NCI-H146 treated with DMSO at 0.1 percent for 48 hours (cell line): ENCODE data around the gene SATB2.

Experiments used
- DNase-seq: peaks from one replicate; lab custom pipeline; 2025; ENCODE audit not compliant: unreplicated experiment; lab: John Stamatoyannopoulos, UW

The SATB2 gene

GRCh38 chr2:199457147-199458008, at the start of gene SATB2:
Gene SATB2, minus strand, starts transcription at chr2:199457939. Its CDS starts 1,902 bp downstream, at chr2:199456037.
- peak; percentile 6 for DNase-seq

- DNase-seq = no peak
Observed at GRCh38 chr2:199505755-199506403, 48.1 kb upstream of the SATB2 start.

DNA sequence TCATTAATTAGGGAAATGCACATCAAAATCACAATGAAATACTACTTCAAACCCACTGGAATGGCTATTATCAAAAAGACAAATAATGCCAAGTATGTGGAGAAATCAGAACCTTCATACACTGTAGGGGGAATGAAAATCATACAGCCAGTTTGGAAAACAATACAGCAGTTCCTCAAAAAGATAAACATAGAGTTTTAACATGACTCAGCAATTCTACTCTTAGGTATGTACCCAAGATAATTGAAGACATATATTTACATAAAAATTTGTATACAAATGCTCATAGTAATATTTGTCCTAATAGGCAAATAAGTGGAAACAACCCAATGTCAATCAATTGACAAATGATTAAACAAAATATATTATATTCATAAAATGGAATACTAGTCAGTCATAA, 45.4 kb upstream of the SATB2 start:
- no peak for DNase-seq

- DNase-seq = no peak
Observed at GRCh38 chr2:199499005-199499404, 41.3 kb upstream of the SATB2 start.

- DNase-seq = no peak
Observed at GRCh38 chr2:199495147-199495546, 37.4 kb upstream of the SATB2 start.

GRCh38 chr2:199490049-199490448, 32.3 kb upstream of the SATB2 start:
- no peak for DNase-seq

GRCh38 chr2:199488772-199489400, 31.1 kb upstream of the SATB2 start:
- DNase-seq = no peak

- DNase-seq = peak; percentile 22
Observed at GRCh38 chr2:199485732-199486335, 28.1 kb upstream of the SATB2 start.

DNA sequence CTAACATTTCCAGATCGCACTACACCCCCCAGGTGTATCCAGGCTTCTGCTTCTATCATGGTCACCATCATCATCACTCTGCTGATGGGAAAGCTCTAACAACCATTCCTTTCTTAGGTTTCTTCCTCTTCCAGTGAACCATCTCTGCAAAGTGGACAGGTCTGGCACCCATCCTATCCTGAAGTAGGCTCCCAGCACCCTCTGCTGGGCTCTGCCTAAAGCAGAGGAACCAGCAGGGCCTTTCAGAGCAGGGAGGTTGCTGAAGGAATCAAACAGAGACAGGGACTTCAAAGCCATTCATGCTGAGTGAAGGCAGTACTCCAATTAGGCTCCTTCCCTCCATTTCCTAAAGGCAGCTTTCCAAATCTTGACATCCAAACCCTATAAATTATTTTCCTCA, 27.2 kb upstream of the SATB2 start:
- DNase-seq = peak; percentile 1

DNA sequence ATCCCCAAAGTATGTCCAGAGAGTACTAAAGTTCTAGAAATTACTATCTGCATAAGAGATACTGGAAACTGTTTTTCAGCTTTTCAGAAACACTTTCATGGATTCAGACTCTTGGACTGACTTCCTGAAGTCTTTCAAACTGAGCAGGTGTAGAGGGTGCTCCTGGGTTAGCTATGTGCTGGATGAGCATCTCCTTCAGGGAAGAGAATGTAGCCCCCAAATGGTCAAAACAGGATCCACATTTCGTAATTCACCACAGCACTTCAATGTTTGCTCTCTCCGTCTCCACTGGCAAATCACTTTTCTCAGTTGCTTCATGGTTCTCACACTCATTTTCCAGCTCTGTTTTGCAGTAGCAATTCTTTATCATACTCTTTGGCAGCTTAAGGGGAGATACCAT, 23.2 kb upstream of the SATB2 start:
- DNase-seq = no peak

GRCh38 chr2:199477277-199477834, 19.6 kb upstream of the SATB2 start:
- DNase-seq = no peak

GRCh38 chr2:199471443-199472057, 13.8 kb upstream of the SATB2 start:
- DNase-seq = no peak

GRCh38 chr2:199470672-199471442, 13.1 kb upstream of the SATB2 start:
- DNase-seq = no peak

DNA sequence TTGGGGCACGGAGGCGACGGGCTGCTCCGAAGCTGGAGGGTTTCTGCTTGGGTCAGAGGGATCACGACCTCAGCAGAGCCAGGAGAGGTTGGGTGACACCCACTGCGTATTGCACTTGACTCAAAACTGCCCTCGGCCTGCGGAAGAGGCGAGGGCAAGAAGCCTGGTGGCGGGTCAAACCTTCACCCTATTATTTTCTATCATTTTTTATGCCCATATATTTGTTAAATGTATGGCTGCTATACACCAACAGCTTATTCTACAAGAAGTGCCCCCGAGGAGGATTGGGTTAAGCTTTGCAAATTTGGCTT, 12.6 kb upstream of the SATB2 start:
- no peak for DNase-seq

DNA sequence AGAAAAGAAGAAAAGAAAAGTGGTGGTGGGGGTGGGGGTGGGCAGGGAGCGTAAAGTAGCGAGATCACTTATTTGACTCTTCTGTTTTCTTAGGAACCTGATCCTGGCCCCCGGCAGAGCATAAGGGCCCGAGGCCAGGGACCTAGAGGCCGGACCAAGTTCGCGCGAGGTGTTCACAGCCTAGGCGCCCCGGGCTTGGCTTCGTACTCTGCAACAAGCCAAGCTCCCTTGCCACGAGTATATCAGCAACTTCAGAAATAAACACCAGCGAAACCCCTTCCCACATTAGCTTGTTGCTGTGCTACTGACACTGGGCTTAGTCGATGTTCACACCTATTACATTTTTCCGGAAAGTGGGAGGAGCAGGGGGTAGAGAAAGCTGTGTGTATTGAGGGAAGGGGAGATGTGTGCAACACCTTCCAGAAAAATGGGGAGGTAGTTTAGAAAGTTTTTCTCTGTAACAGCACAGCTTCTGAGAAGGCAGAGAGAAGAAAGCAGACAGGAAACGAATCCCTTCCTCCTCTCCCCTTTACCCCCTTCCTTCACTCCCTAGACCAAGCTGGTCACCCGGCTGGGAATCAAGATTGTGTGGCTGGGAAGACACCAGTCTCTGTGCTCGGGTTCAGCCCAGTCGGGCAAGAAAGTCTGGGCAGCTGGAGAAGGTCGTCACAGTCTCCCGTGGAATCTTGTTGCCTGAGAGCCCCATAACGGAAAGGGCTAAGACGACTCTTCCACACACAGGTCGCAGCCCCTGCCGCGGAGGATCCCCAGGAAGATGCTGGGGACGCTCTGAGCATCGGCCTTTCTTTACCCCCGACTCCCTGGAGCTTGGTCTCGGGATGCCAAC, 12.0 kb upstream of the SATB2 start:
- no peak for DNase-seq

GRCh38 chr2:199468561-199469513, 11.1 kb upstream of the SATB2 start:
- no peak for DNase-seq

DNA sequence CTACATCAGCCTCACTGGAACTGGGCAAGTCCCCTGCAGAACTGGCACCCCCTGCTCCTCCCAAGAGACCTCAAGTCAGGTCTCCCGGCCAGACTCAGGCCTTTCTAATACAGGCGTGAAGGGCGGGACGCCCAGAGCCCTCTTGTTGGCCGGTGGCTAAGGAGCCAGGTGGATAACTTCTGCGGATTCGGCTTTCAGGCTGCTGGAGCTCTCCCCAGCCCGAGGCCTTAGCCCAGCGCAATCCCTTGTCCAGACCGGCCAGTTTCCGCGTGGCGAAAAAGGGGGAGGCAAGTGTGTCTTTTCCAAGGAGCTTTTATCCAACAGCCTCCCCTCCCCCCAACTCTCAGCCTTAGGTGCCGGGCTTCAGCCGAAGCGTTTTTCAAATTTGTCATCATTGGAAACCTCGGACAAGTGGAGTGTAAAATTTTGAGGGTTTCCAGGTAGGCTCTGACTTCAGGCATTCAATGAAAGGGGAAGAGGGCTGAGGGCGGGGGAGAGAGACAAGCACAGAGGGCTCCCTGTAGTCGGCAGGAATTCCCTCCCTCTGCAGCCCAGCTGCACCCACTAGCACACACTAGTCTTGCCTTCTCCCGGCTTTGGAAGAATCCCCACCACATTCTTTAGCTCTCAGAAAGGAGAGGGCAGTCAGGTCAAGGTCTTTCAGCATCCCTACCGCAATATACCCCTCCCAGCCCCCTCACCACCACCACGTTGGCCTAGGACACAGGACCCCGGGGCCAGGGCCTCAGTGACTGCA, 9.5 kb upstream of the SATB2 start:
- no peak for DNase-seq

DNA sequence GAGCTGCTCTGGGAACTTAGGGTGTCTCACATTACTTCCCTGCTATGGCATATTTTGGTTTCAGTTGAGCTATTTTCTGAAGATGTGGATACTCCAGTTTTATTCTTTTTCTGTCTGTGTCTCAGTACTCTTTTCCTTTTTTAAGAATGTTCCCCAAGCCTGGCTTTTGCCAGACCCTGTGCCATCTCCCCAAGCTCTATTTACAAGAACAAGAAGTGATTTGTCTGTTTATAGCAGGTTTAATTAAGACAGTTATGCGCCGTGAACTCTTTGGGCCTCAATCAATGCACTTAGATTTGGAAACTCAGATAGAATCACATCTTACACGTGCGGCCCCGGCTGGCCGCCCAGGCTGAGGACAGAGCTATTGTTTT, 8.9 kb upstream of the SATB2 start:
- no peak for DNase-seq
